Measurements from ENCODE around the gene CTAGE9. TPM values are rescaled to one million over a fixed set of nuclear protein-coding genes. Genes with fewer than 3 reads are reported as not detected.

CTAGE9 gene
- total RNA-seq, 1 experiment from 2014 or later, result 0.15 TPM

GRCh38 chr6:131692031-131692430 is 18.8 kb downstream of the CTAGE9 start:
- ChIA-PET POLR2A (no interaction called here), CTCF (no interaction called here)
- H3K4me1 ChIP-seq (ENCODE audit: control insufficient read depth, insufficient read depth, low read length), result no peaks in the 10 kb centered on the region
- BruUV-seq (replicated peaks), result no TSS peak
- TF ChIP-seq POLR2AphosphoS5 (IDR thresholded peaks at IDR 0.05; ENCODE audit: low read depth, low read length) (no peak), REST (IDR thresholded peaks at IDR 0.05; ENCODE audit: insufficient read depth in 1 of 2, low read depth in 2 of 2, low read length in 1 of 2) (no peak), SIN3A (IDR thresholded peaks at IDR 0.05; ENCODE audit: borderline replicate concordance, insufficient read depth, low read depth, low read length) (no peak), TCF7L2 (IDR thresholded peaks at IDR 0.05; ENCODE audit: low read depth, low read length) (no peak)
- TF ChIP-seq, protein P1, sequence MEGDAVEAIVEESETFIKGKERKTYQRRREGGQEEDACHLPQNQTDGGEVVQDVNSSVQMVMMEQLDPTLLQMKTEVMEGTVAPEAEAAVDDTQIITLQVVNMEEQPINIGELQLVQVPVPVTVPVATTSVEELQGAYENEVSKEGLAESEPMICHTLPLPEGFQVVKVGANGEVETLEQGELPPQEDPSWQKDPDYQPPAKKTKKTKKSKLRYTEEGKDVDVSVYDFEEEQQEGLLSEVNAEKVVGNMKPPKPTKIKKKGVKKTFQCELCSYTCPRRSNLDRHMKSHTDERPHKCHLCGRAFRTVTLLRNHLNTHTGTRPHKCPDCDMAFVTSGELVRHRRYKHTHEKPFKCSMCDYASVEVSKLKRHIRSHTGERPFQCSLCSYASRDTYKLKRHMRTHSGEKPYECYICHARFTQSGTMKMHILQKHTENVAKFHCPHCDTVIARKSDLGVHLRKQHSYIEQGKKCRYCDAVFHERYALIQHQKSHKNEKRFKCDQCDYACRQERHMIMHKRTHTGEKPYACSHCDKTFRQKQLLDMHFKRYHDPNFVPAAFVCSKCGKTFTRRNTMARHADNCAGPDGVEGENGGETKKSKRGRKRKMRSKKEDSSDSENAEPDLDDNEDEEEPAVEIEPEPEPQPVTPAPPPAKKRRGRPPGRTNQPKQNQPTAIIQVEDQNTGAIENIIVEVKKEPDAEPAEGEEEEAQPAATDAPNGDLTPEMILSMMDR (IDR thresholded peaks at IDR 0.05), result no peak
- intact Hi-C loops (cut with micrococcal nuclease; ENCODE audit: unreplicated experiment) (loop anchor here (10.0 kb wide), 1 partner anchor 113 kb away; the partner anchor contains the start of gene ENPP1), in situ Hi-C loops (cut with HindIII; ENCODE audit: low pct_unique_long_range_greater_than_20kb, low sequenced_read_pairs) (no loop called here)
- no peak overlapping the region for H3K4me3 ChIP-seq (ENCODE audit: low read depth in 2 of 2, low read length in 2 of 2)
- DNase-seq (ENCODE audit: low read depth, low spot score) (no peak), ATAC-seq (no peak)
- no peaks in the 10 kb centered on the region for H3K27me3 ChIP-seq (ENCODE audit: control insufficient read depth, insufficient read depth, low read length)
- no peaks in the 10 kb centered on the region for H3K9me3 ChIP-seq (ENCODE audit: control insufficient read depth, insufficient read depth, low read depth, low read length)
- H3K27ac ChIP-seq (ENCODE audit: low read length), result no peak overlapping the region
- no peaks in the 10 kb centered on the region for H3K36me3 ChIP-seq (ENCODE audit: control insufficient read depth, insufficient read depth, low read length)

GRCh38 chr6:131688286-131688685 is 22.5 kb downstream of the CTAGE9 start:
- no peak for DNase-seq (ENCODE audit: low read depth, low spot score)
- ChIA-PET POLR2A (no interaction called here), CTCF (no interaction called here)
- Histone ChIP-seq H3K4me1 (ENCODE audit: control insufficient read depth, insufficient read depth, low read length) (no peaks in the 10 kb centered on the region), H3K4me3 (ENCODE audit: low read depth in 2 of 2, low read length in 2 of 2) (no peak overlapping the region), H3K9me3 (ENCODE audit: control insufficient read depth, insufficient read depth, low read depth, low read length) (no peaks in the 10 kb centered on the region), H3K27me3 (ENCODE audit: control insufficient read depth, insufficient read depth, low read length) (no peaks in the 10 kb centered on the region), H3K27ac (ENCODE audit: low read length) (no peak overlapping the region), H3K36me3 (ENCODE audit: control insufficient read depth, insufficient read depth, low read length) (no peaks in the 10 kb centered on the region)
- intact Hi-C loops (cut with micrococcal nuclease; ENCODE audit: unreplicated experiment) (no loop called here), in situ Hi-C loops (cut with HindIII; ENCODE audit: low pct_unique_long_range_greater_than_20kb, low sequenced_read_pairs) (no loop called here)
- BruUV-seq (replicated peaks), result no TSS peak
- TF ChIP-seq REST (IDR thresholded peaks at IDR 0.05; ENCODE audit: insufficient read depth in 1 of 2, low read depth in 2 of 2, low read length in 1 of 2), result no peak
- TF ChIP-seq, protein P1 (IDR thresholded peaks at IDR 0.05), result no peak
- no peak for TF ChIP-seq TCF7L2 (IDR thresholded peaks at IDR 0.05; ENCODE audit: low read depth, low read length)
- no peak for TF ChIP-seq POLR2AphosphoS5 (IDR thresholded peaks at IDR 0.05; ENCODE audit: low read depth, low read length)
- ATAC-seq, result no peak
